Naive thymus-derived CD8-positive, alpha-beta T cell (primary cell): ENCODE data around the gene NRF1. TPM values are rescaled to one million over a fixed set of nuclear protein-coding genes. Genes with fewer than 3 reads are reported as not detected.
A peak's percentile ranks its signal among the peaks of the same experiment; 100 is the strongest.

Source experiments
- ATAC-seq, 2 donors: fragments of 150-1000 bp; cut with Tn5 transposase in 1 of 2; sonication (Bioruptor Pico), chemical (Tn5 transposase) in 1 of 2; 1 replicate in 1 of 2; 2 replicates in 1 of 2; pipeline ENCODE4 v1.10.0; 2021; ENCODE audit warnings: mild to moderate bottlenecking in 2 of 2, moderate library complexity in 2 of 2
- POLR2A ChIA-PET: fragments of 350-600 bp; sonication (Branson Sonifier 250); formaldehyde crosslinking; loops from one replicate; lab custom pipeline; 2021; ENCODE audit warnings: antibody characterized with exemption; lab: Charles Lee
- DNase-seq, 10 donors: peaks; one replicate each; pipeline versions ENCODE4 v3.0.0 to v3.0.0-alpha.2; 2020 to 2022
- H3K27ac Mint-ChIP-seq, 10 donors: one replicate each; pipeline ENCODE4 v1.8.0; 2020 to 2022; ENCODE audit warnings: mild to moderate bottlenecking in 10 of 10, mixed read lengths in 10 of 10, moderate library complexity in 4 of 10, inconsistent platforms in 1 of 10
- H3K27me3 Mint-ChIP-seq, 5 donors: one replicate each; pipeline ENCODE4 v1.8.0; 2021 to 2022; ENCODE audit warnings: mixed read lengths in 5 of 5
- H3K36me3 Mint-ChIP-seq, 3 donors: one replicate each; pipeline ENCODE4 v1.8.0; 2020 to 2022; ENCODE audit warnings: mixed read lengths in 3 of 3, mild to moderate bottlenecking in 2 of 3, inconsistent platforms in 1 of 3
- H3K4me1 Mint-ChIP-seq, 4 donors: one replicate each; pipeline ENCODE4 v1.8.0; 2021 to 2022; ENCODE audit warnings: mixed read lengths in 4 of 4
- H3K4me3 Mint-ChIP-seq, 10 donors: one replicate each; pipeline ENCODE4 v1.8.0; 2020 to 2022; ENCODE audit warnings: mild to moderate bottlenecking in 10 of 10, mixed read lengths in 10 of 10, moderate library complexity in 6 of 10, inconsistent platforms in 1 of 10
- H3K9me3 Mint-ChIP-seq, 9 donors: one replicate each; pipeline ENCODE4 v1.8.0; 2020 to 2022; ENCODE audit warnings: mixed read lengths in 9 of 9, mild to moderate bottlenecking in 3 of 9, inconsistent platforms in 1 of 9, moderate library complexity in 1 of 9
- microRNA-seq: library from miRNA; unstranded; fragments of <30 nt; microRNA quantifications from one replicate; pipeline ENCODE4 v1.2.0, GENCODE V29; 2022; ENCODE audit warnings: borderline microRNAs expressed
- polyA plus RNA-seq, 3 donors: library from polyadenylated mRNA; unstranded; fragments of 300-500 nt; fragmentation: Illumina TruSeq; gene quantifications; one replicate each; pipeline ENCODE4 v1.2.3, GENCODE V29; 2021
- total RNA-seq, 8 experiments: library from RNA in 2 of 8; stranded (reverse) in 2 of 8; gene quantifications; one replicate each; pipeline ENCODE4 v1.2.3 and lab custom pipeline; 2021 to 2026

NRF1 gene
- total and polyA plus RNA-seq, 5 experiments from 2014 or later, result 11.7 to 45.0 (median 22.5) TPM

- no peak overlapping the region for H3K27ac Mint-ChIP-seq
- peaks cover 0 to 2% (median 0%) of the 10 kb centered on the region in 4 donors for H3K4me1 Mint-ChIP-seq
- DNase-seq, result no peak
- H3K9me3 Mint-ChIP-seq, result no peaks in the 10 kb centered on the region
- no peak for ATAC-seq
- H3K36me3 Mint-ChIP-seq, result no peaks in the 10 kb centered on the region
- H3K27me3 Mint-ChIP-seq, result peaks cover 0 to 3% (median 0%) of the 10 kb centered on the region in 5 donors
- H3K4me3 Mint-ChIP-seq, result no peak overlapping the region
- POLR2A ChIA-PET, result no interaction called here
Measured at GRCh38 chr7:129799350-129799955, 187.9 kb downstream of the NRF1 start.

GRCh38 chr7:129800901-129801300 lies 189.4 kb downstream of the NRF1 start:
- POLR2A ChIA-PET, result no interaction called here
- Mint-ChIP-seq H3K4me1 (peaks cover 0 to 2% (median 0%) of the 10 kb centered on the region in 4 donors), H3K27ac (peak overlapping the region in 1 of 10 donors; percentile 44), H3K9me3 (no peaks in the 10 kb centered on the region), H3K36me3 (no peaks in the 10 kb centered on the region), H3K4me3 (no peak overlapping the region), H3K27me3 (peaks cover 0 to 3% (median 0%) of the 10 kb centered on the region in 5 donors)
- no peak for ATAC-seq
- DNase-seq, result no peak

GRCh38 chr7:129801882-129802281 lies 190.4 kb downstream of the NRF1 start:
- Mint-ChIP-seq H3K9me3 (no peaks in the 10 kb centered on the region), H3K4me3 (no peak overlapping the region), H3K4me1 (peaks cover 0 to 2% (median 0%) of the 10 kb centered on the region in 4 donors), H3K27me3 (peaks cover 0 to 3% (median 0%) of the 10 kb centered on the region in 5 donors), H3K36me3 (no peaks in the 10 kb centered on the region), H3K27ac (no peak overlapping the region)
- no peak for DNase-seq
- peak in 1 of 2 donors; percentile 14 for ATAC-seq
- POLR2A ChIA-PET, result no interaction called here

- peaks cover 0 to 3% (median 0%) of the 10 kb centered on the region in 5 donors for H3K27me3 Mint-ChIP-seq
- DNase-seq, result no peak
- H3K4me3 Mint-ChIP-seq, result no peak overlapping the region
- ATAC-seq, result no peak
- peak overlapping the region in 1 of 10 donors; percentile 20 for H3K27ac Mint-ChIP-seq
- H3K9me3 Mint-ChIP-seq, result no peaks in the 10 kb centered on the region
- POLR2A ChIA-PET, result no interaction called here
- H3K36me3 Mint-ChIP-seq, result no peaks in the 10 kb centered on the region
- peaks cover 0 to 2% (median 0%) of the 10 kb centered on the region in 4 donors for H3K4me1 Mint-ChIP-seq
Measured at GRCh38 chr7:129803546-129804081, 192.1 kb downstream of the NRF1 start.

DNA sequence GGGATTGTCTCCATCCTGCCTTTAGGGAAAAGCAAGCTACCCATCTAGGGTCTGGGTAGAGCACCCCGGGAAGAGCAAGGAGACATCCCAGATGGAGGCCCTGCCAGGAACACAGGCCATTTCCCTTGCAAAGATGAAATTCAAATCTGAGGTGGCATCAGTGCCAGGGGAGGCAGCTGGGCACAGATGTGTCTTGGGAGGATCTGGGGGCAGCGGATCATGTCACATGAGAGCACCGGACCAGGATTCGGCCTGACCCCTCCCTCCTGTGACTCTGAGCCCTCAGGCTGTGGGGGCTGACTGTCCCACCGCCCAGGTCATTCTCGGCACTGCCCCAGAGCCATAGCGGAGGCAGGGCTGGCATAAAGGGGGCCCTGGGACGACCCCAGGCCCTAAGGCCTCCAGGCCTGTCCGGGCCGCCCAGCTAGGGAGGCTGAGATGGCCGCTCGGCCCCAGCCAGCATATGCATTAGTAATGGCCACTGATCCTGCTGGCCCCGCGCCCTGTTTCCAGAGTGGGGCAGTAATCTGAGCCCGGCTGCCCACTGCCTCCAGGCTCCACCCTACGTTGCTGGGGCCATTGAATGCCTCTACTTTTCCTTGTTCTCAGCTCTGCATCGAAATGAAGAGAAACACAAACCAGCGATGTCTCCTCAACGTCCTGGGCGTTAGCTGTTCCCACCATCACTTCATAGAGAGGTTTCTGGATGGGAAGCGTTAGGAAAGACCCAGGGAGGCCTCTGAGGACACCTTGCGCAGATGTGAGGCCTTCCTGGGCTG lies 192.8 kb downstream of the NRF1 start:
- H3K27me3 Mint-ChIP-seq, result peaks cover 0 to 3% (median 0%) of the 10 kb centered on the region in 5 donors
- POLR2A ChIA-PET, result no interaction called here
- no peak overlapping the region for H3K4me3 Mint-ChIP-seq
- no peaks in the 10 kb centered on the region for H3K9me3 Mint-ChIP-seq
- H3K36me3 Mint-ChIP-seq, result no peaks in the 10 kb centered on the region
- DNase-seq (no peak), ATAC-seq (no peak)
- H3K4me1 Mint-ChIP-seq, result peaks cover 0 to 2% (median 0%) of the 10 kb centered on the region in 4 donors
- H3K27ac Mint-ChIP-seq, result no peak overlapping the region

- peak overlapping the region in 1 of 10 donors; percentile 55 for H3K27ac Mint-ChIP-seq
Measured at GRCh38 chr7:129804890-129805719, 193.6 kb downstream of the NRF1 start.

More at GRCh38 chr7:129804890-129805719, 193.6 kb downstream of the NRF1 start:
- POLR2A ChIA-PET, result no interaction called here
- DNase-seq (no peak), ATAC-seq (no peak)
- Mint-ChIP-seq H3K4me1 (peaks cover 0 to 2% (median 0%) of the 10 kb centered on the region in 4 donors), H3K36me3 (no peaks in the 10 kb centered on the region), H3K9me3 (no peaks in the 10 kb centered on the region), H3K4me3 (no peak overlapping the region), H3K27me3 (peaks cover 0 to 3% (median 0%) of the 10 kb centered on the region in 5 donors)

Small RNAs within 50 kb of the gene (microRNA-seq; reads per million reads assigned to microRNA genes)
- 5.5 reads per million, percentile 15 among the genes with 10 or more reads in this experiment for gene MIR182
- gene MIR183, result 3.4 reads per million, percentile 4 among the genes with 10 or more reads in this experiment
- gene MIR96, result not detected

Other genes with a start within 250 kb of the NRF1 start
- gene STRIP2, start 177.3 kb upstream of the NRF1 start, total RNA-seq, result under 1 TPM in 1 of 2 experiments, not detected in 1; 0.11 TPM
- not detected for gene STRIP2, start 177.3 kb upstream of the NRF1 start, polyA plus RNA-seq
- gene SMKR1, start 109.2 kb upstream of the NRF1 start, total RNA-seq, result 1 to 10 TPM; 1.5 to 3.8 TPM
- 1 to 10 TPM; 5.2 to 9.7 (median 7.8) TPM for gene SMKR1, start 109.2 kb upstream of the NRF1 start, polyA plus RNA-seq